Measurements from ENCODE around the gene OAS2. TPM values are rescaled to one million over a fixed set of nuclear protein-coding genes. Genes with fewer than 3 reads are reported as not detected.

The OAS2 gene
- total and polyA plus RNA-seq, 12 donors = 3.3 to 24.2 (median 8.4) TPM

DNA sequence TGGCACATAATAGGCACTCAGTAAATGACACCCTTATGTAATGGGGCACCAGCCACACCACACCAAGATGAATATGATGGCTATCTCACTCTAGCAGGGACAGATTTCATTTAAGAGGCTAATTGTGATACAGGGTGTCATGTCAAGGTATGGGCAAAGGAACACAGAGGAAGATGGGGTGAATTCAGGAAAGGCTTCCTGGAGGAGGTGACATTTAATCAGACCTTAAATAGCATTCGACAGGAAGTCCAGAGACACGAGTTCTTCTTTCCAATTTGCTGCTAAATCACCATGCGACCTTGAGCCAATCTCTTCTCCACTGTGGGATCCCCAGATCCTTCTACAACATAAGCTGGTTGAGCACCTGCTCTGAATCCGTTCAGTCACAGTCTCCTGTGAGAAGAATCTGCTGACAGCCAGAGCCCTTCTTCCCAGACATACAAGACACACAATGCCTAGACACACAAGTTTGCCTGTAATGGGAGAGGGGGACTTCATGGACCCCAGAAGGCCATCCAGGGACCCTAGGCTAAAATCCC lies 76.7 kb downstream of the OAS2 start:
- no peak for ATAC-seq

GRCh38 chr12:113055594-113056380 lies 77.5 kb downstream of the OAS2 start:
- TF ChIP-seq, protein P1, sequence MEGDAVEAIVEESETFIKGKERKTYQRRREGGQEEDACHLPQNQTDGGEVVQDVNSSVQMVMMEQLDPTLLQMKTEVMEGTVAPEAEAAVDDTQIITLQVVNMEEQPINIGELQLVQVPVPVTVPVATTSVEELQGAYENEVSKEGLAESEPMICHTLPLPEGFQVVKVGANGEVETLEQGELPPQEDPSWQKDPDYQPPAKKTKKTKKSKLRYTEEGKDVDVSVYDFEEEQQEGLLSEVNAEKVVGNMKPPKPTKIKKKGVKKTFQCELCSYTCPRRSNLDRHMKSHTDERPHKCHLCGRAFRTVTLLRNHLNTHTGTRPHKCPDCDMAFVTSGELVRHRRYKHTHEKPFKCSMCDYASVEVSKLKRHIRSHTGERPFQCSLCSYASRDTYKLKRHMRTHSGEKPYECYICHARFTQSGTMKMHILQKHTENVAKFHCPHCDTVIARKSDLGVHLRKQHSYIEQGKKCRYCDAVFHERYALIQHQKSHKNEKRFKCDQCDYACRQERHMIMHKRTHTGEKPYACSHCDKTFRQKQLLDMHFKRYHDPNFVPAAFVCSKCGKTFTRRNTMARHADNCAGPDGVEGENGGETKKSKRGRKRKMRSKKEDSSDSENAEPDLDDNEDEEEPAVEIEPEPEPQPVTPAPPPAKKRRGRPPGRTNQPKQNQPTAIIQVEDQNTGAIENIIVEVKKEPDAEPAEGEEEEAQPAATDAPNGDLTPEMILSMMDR (IDR thresholded peaks at IDR 0.05) = no peak
- DNase-seq (no peak), ATAC-seq (peak in 3 of 8 donors; percentile 20 to 52 (median 24))
- Histone ChIP-seq H3K27ac (no peak overlapping the region), H3K27me3 (peaks cover 0 to 77% (median 46%) of the 10 kb centered on the region in 7 donors), H3K9me3 (no peaks in the 10 kb centered on the region), H3K36me3 (no peaks in the 10 kb centered on the region), H3K4me3 (peak overlapping the region in 8 of 10 donors; percentile 44 to 66 (median 60)), H3K4me1 (peaks cover 0 to 16% (median 14%) of the 10 kb centered on the region in 9 donors)
- intact Hi-C loops (cut with DNase I) = loop anchor here in 3 of 10 donors (5.0 to 10.0 kb wide), 2 partner anchors 37 to 99 kb away; no protein-coding TSS in a partner anchor
- WGBS, 2 donors = 47 to 51% methylated on average over 13 of the region's 13 CpGs

More for the DNA sequence above, 76.7 kb downstream of the OAS2 start:
- peaks cover 0 to 16% (median 14%) of the 10 kb centered on the region in 9 donors for H3K4me1 ChIP-seq
- no peak overlapping the region for H3K4me3 ChIP-seq
- H3K9me3 ChIP-seq = no peaks in the 10 kb centered on the region
- WGBS, 2 donors = 66 to 76% methylated on average over 4 of the region's 4 CpGs
- H3K36me3 ChIP-seq = no peaks in the 10 kb centered on the region
- no peak for DNase-seq
- H3K27ac ChIP-seq = no peak overlapping the region
- peaks cover 0 to 74% (median 48%) of the 10 kb centered on the region in 7 donors for H3K27me3 ChIP-seq
- intact Hi-C loops (cut with DNase I) = loop anchor here in 5 of 10 donors (5.0 to 10.0 kb wide), 3 partner anchors 37 to 100 kb away; no protein-coding TSS in a partner anchor
- TF ChIP-seq, protein P1 (IDR thresholded peaks at IDR 0.05) = no peak

- Histone ChIP-seq H3K4me3 (peak overlapping the region; percentile 41 to 66 (median 60)), H3K36me3 (no peaks in the 10 kb centered on the region), H3K27ac (peak overlapping the region in 5 of 10 donors; percentile 19 to 56 (median 53)), H3K4me1 (peaks cover 0 to 16% (median 14%) of the 10 kb centered on the region in 9 donors), H3K27me3 (peaks cover 0 to 82% (median 46%) of the 10 kb centered on the region in 7 donors), H3K9me3 (no peaks in the 10 kb centered on the region)
- TF ChIP-seq, protein P1 (IDR thresholded peaks at IDR 0.05) = no peak
- no peak for ATAC-seq
- intact Hi-C loops (cut with DNase I) = loop anchor here in 3 of 10 donors (5.0 to 10.0 kb wide), 2 partner anchors 36 to 98 kb away; no protein-coding TSS in a partner anchor
- 6 to 8% methylated on average over 8 of the region's 8 CpGs for WGBS, 2 donors
- no peak for DNase-seq
These were observed 78.0 kb downstream of the OAS2 start for GRCh38 chr12:113056381-113056630.

- intact Hi-C loops (cut with DNase I) = loop anchor here in 3 of 10 donors (5.0 to 10.0 kb wide), 2 partner anchors 35 to 98 kb away; no protein-coding TSS in a partner anchor
These were observed 78.5 kb downstream of the OAS2 start, which contains the start of gene DTX1 for GRCh38 chr12:113056631-113057488. DTX1 (plus strand) TSS chr12:113056730; CDS start chr12:113058193, 1,463 bp downstream.

More at GRCh38 chr12:113056631-113057488, 78.5 kb downstream of the OAS2 start, which contains the start of gene DTX1:
- Histone ChIP-seq H3K4me1 (peaks cover 0 to 16% (median 14%) of the 10 kb centered on the region in 9 donors), H3K27me3 (peaks cover 0 to 85% (median 46%) of the 10 kb centered on the region in 7 donors), H3K36me3 (no peaks in the 10 kb centered on the region), H3K4me3 (peak within 1 kb of the TSS; percentile 41 to 66 (median 60)), H3K27ac (peak within 1 kb of the TSS in 7 of 10 donors; percentile 19 to 56 (median 48)), H3K9me3 (no peaks in the 10 kb centered on the region)
- ATAC-seq (peak; percentile 51 to 82 (median 68)), DNase-seq (peak; percentile 41 to 45)
- 1% methylated on average over 72 to 94 of the region's 94 CpGs for WGBS, 2 donors
- TF ChIP-seq, protein P1 (IDR thresholded peaks at IDR 0.05) = peak in 1 of 9 donors; percentile 10
